CD4-positive, CD25-positive, alpha-beta regulatory T cell (primary cell): ENCODE results near the gene EFEMP2. TPM values are rescaled to one million over a fixed set of nuclear protein-coding genes. Genes with fewer than 3 reads are reported as not detected.

Experiments used
- ATAC-seq, 2 donors: fragments of 150-1000 bp; cut with Tn5 transposase; one replicate each; pipeline ENCODE4 v1.10.0; 2021; ENCODE audit warnings: low read depth in 2 of 2, moderate number of reproducible peaks in 2 of 2, moderate library complexity in 1 of 2
- DNase-seq, 3 donors: peaks; one replicate each; pipeline versions ENCODE4 v3.0.0 to v3.0.0-alpha.2; 2012 to 2022; ENCODE audit warnings: mixed read lengths in 1 of 3
- H3K27ac ChIP-seq: one replicate; pipeline ENCODE4 v1.7.0; 2013; ENCODE audit warnings: mild to moderate bottlenecking, low read length; ENCODE audit not compliant: insufficient read depth, poor library complexity, severe bottlenecking
- H3K27me3 ChIP-seq: one replicate; pipeline ENCODE4 v1.7.0; 2013; ENCODE audit warnings: low read length; ENCODE audit not compliant: control insufficient read depth, insufficient read depth
- H3K36me3 ChIP-seq: one replicate; pipeline ENCODE4 v1.7.0; 2013; ENCODE audit warnings: mild to moderate bottlenecking, low read length, moderate library complexity; ENCODE audit not compliant: control insufficient read depth, insufficient read depth
- H3K4me1 ChIP-seq: 2 replicates; pipeline ENCODE4 v1.7.0; 2013; ENCODE audit warnings: mild to moderate bottlenecking, low read length; ENCODE audit not compliant: insufficient read depth, control insufficient read depth, poor library complexity, severe bottlenecking
- H3K4me3 ChIP-seq: one replicate; pipeline ENCODE4 v1.7.0; 2013; ENCODE audit warnings: low read depth, mild to moderate bottlenecking, low read length, moderate library complexity
- H3K9me3 ChIP-seq, 2 experiments: 1 replicate in 1 of 2; 2 replicates in 1 of 2; pipeline ENCODE4 v1.7.0; 2013; ENCODE audit warnings: low read length in 2 of 2, mild to moderate bottlenecking in 1 of 2, moderate library complexity in 1 of 2; ENCODE audit not compliant: control insufficient read depth in 2 of 2
- H3K27ac Mint-ChIP-seq, 3 donors: one replicate each; pipeline ENCODE4 v1.8.0; 2020 to 2022; ENCODE audit warnings: mild to moderate bottlenecking in 3 of 3, mixed read lengths in 3 of 3, moderate library complexity in 2 of 3
- H3K27me3 Mint-ChIP-seq: one replicate; pipeline ENCODE4 v1.8.0; 2022; ENCODE audit warnings: mild to moderate bottlenecking, mixed read lengths
- H3K36me3 Mint-ChIP-seq: one replicate; pipeline ENCODE4 v1.8.0; 2020; ENCODE audit warnings: mixed read lengths
- H3K4me1 Mint-ChIP-seq, 4 donors: one replicate each; pipeline ENCODE4 v1.8.0; 2020 to 2022; ENCODE audit warnings: mixed read lengths in 4 of 4, mild to moderate bottlenecking in 1 of 4
- H3K4me3 Mint-ChIP-seq, 4 donors: one replicate each; pipeline ENCODE4 v1.8.0; 2020 to 2022; ENCODE audit warnings: mild to moderate bottlenecking in 4 of 4, mixed read lengths in 4 of 4, moderate library complexity in 3 of 4
- H3K9me3 Mint-ChIP-seq, 7 donors: one replicate each; pipeline ENCODE4 v1.8.0; 2020 to 2022; ENCODE audit warnings: mixed read lengths in 7 of 7, mild to moderate bottlenecking in 3 of 7, moderate library complexity in 2 of 7
- polyA plus RNA-seq, 4 donors: library from polyadenylated mRNA; unstranded; fragments of 300-500 nt; fragmentation: Illumina TruSeq; gene quantifications; one replicate each; pipeline ENCODE4 v1.2.3, GENCODE V29; 2021
- total RNA-seq: library from RNA; stranded (reverse); gene quantifications from one replicate; pipeline ENCODE4 v1.2.3, GENCODE V29; 2022

Gene EFEMP2
- total and polyA plus RNA-seq, 5 donors from 2014 or later = 0.21 to 5.8 (median 0.32) TPM

DNA sequence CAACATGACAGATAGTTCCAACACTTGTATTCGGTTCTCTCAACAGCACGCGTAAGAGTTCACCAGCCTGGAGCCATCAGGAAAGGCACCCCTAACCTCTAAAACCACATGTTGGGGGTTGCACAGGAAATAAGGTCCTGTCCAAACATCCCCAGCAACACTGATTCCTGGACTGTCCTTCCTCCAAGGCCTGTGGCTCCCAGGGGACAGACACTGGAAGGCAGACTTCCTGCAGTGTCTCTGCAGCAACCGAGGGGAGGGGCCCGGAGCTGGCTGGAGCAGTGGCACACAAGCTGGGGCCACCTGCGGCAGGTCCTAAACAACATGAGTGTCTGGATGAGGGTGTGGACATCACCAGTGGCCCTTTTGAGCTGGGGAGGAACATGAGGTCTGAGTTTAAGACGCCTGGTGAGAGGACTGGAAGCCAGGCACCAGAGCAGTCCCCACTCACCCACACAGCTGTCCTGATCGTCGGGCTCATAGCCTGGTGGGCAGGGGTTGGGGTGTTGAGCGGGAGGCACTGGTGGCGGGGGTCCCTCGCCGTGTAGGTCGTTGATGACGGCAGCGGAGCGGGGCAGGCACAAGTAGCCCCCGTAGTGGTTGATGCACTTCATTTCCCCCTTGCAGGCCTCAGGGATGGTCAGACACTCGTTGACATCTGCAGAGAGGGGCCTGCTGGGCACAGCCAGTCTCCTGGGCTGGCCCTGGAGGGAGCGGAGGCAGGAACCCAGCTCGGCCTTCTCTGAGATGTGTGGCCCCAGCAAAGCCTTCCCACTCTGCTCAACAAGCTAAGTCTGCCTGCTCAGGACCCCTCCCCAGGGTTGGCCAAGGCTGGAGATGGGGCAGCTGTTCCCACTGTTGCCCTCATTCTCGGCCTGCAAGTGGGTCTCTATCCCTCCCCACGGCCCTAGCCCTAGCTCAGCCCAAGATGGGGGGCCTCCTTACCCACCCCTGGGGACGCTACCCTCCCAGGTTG is 1.6 kb downstream of the EFEMP2 start:
- Mint-ChIP-seq H3K36me3 (no peaks in the 10 kb centered on the region), H3K27me3 (peaks cover 11% of the 10 kb centered on the region), H3K4me1 (peaks cover 0 to 24% (median 10%) of the 10 kb centered on the region in 4 donors), H3K4me3 (peak overlapping the region in 2 of 4 donors; percentile 66 to 75), H3K9me3 (no peaks in the 10 kb centered on the region), H3K27ac (peak overlapping the region in 1 of 3 donors; percentile 20)
- peaks cover 4% of the 10 kb centered on the region for H3K36me3 ChIP-seq
- ATAC-seq (no peak), DNase-seq (no peak)
- peaks cover 16% of the 10 kb centered on the region for H3K4me1 ChIP-seq
- H3K9me3 ChIP-seq = no peaks in the 10 kb centered on the region
- no peaks in the 10 kb centered on the region for H3K27me3 ChIP-seq
- no peak overlapping the region for H3K27ac ChIP-seq
- no peak overlapping the region for H3K4me3 ChIP-seq

DNA sequence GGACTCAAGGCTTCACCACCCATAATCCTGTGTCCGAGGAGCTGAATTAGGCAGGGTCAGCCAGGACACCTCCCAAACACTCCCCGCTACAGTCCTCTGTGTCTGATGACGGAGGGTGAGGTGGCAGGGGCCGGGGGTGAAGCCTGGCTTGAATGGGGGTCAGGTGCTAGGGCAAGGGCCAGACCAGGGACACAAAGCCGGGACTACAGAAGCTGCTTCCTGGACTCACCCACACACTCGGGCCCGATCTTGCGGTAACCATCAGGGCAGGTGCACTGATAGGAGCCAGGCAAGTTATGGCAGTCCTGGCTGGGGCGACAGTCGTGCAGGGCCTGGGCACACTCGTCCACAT is 2.3 kb downstream of the EFEMP2 start:
- no peaks in the 10 kb centered on the region for H3K9me3 ChIP-seq
- Mint-ChIP-seq H3K27ac (peak overlapping the region in 1 of 3 donors; percentile 90), H3K4me1 (peaks cover 0 to 24% (median 10%) of the 10 kb centered on the region in 4 donors), H3K9me3 (no peaks in the 10 kb centered on the region), H3K27me3 (peaks cover 11% of the 10 kb centered on the region), H3K4me3 (peak overlapping the region in 1 of 4 donors; percentile 75), H3K36me3 (no peaks in the 10 kb centered on the region)
- H3K4me1 ChIP-seq = peaks cover 16% of the 10 kb centered on the region
- no peak for ATAC-seq
- H3K36me3 ChIP-seq = peaks cover 9% of the 10 kb centered on the region
- no peak overlapping the region for H3K4me3 ChIP-seq
- DNase-seq = no peak
- no peaks in the 10 kb centered on the region for H3K27me3 ChIP-seq
- no peak overlapping the region for H3K27ac ChIP-seq

DNA sequence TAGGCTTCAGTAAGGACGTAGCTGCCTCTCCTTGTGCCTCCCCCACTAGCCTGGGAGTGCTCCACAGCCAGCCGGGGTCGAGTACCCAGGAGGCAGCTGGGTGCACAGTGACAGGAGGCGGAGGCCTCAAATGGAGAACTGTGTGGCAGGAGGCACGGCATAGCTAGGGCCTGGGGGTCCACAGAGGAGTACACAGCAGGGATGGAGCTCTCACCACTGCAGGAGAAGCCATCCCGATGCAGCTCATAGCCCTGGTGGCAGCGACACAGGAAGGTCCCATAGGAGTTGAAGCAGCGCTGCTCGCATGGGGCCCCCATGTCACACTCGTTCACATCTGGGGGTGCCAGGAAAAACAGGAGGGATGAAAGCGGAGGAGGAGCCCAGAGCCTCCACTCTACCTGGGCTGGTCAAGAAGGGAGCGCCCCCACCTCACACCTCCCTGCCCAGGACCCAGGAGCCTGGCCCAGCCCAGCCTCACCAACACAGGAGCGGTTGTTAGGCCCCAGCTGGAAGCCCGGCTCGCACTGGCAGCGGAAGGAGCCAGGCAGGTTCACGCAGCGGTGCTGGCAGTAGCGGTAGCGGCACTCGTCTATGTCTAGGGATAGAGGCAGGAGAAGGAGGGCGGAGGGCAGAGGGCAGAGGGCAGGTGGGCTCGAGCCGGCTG is 2.8 kb downstream of the EFEMP2 start:
- ATAC-seq (no peak), DNase-seq (no peak)
- peaks cover 16% of the 10 kb centered on the region for H3K4me1 ChIP-seq
- H3K9me3 ChIP-seq = no peaks in the 10 kb centered on the region
- H3K36me3 Mint-ChIP-seq = peaks cover 3% of the 10 kb centered on the region
- peaks cover 11% of the 10 kb centered on the region for H3K27me3 Mint-ChIP-seq
- H3K4me1 Mint-ChIP-seq = peaks cover 0 to 24% (median 10%) of the 10 kb centered on the region in 4 donors
- H3K4me3 ChIP-seq = no peak overlapping the region
- H3K27me3 ChIP-seq = no peaks in the 10 kb centered on the region
- no peaks in the 10 kb centered on the region for H3K9me3 Mint-ChIP-seq
- H3K36me3 ChIP-seq = peaks cover 14% of the 10 kb centered on the region
- H3K27ac ChIP-seq = no peak overlapping the region
- H3K4me3 Mint-ChIP-seq = peak overlapping the region in 3 of 4 donors; percentile 63 to 80 (median 65)
- H3K27ac Mint-ChIP-seq = peak overlapping the region in 1 of 3 donors; percentile 90

DNA sequence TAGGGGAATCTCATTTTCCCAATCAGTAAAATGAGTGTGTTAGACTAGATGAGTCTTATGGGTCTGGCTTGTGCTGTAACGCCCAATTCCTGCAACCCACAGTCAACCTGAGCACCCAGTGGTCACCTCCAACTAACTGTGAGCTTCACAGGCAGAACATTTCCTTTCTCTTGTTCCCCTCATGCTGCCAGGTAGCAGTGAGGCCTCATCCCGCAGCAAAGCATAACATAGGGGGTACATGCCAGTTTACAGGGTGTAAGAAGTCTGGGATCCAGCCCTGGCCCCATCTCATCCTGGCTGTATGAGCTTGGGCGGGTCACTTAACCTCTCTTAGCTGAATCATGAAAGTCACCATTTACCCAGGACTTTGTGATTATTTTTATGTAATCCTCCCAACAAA is 3.7 kb downstream of the EFEMP2 start:
- DNase-seq = no peak
- no peaks in the 10 kb centered on the region for H3K9me3 ChIP-seq
- peaks cover 11% of the 10 kb centered on the region for H3K27me3 Mint-ChIP-seq
- peaks cover 14% of the 10 kb centered on the region for H3K4me1 ChIP-seq
- H3K9me3 Mint-ChIP-seq = no peaks in the 10 kb centered on the region
- H3K4me1 Mint-ChIP-seq = peaks cover 0 to 21% (median 9%) of the 10 kb centered on the region in 4 donors
- peaks cover 23% of the 10 kb centered on the region for H3K36me3 ChIP-seq
- ATAC-seq = no peak
- H3K27ac Mint-ChIP-seq = peak overlapping the region in 1 of 3 donors; percentile 67
- H3K27ac ChIP-seq = no peak overlapping the region
- no peaks in the 10 kb centered on the region for H3K27me3 ChIP-seq
- H3K4me3 Mint-ChIP-seq = peak overlapping the region in 1 of 4 donors; percentile 80
- peaks cover 3% of the 10 kb centered on the region for H3K36me3 Mint-ChIP-seq
- H3K4me3 ChIP-seq = no peak overlapping the region

DNA sequence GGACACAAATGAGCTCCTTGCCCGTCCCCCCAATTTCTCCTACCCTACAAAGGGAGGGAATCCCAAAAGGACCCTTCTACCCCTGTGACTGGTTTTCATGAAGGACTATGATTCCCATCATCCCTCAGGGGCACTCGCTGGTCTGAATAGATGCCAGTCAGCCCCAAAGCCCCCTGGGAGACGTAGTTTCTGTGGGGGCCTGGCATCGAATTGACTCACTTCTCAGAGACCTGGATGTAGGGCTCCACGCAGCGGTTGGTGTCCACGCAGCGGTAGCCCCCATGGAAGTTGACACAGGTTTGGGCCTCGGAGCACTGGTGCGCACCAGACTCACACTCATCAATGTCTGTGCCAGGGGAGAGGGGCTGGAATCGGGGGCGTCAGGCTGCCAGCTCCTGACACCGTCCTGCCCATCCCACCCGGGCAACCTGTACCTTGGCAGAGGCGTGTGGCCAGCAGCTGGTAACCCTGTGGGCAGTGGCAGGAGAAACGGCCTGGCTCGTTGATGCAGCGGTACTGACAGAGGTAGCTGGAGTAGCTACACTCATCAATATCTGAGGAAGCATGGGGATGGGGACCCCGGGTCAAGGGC is 4.4 kb downstream of the EFEMP2 start:
- Mint-ChIP-seq H3K4me3 (peak overlapping the region in 1 of 4 donors; percentile 69), H3K36me3 (peaks cover 3% of the 10 kb centered on the region), H3K9me3 (no peaks in the 10 kb centered on the region), H3K27ac (no peak overlapping the region), H3K4me1 (peaks cover 0 to 14% (median 6%) of the 10 kb centered on the region in 4 donors), H3K27me3 (peaks cover 7% of the 10 kb centered on the region)
- Histone ChIP-seq H3K36me3 (peaks cover 29% of the 10 kb centered on the region), H3K27ac (no peak overlapping the region), H3K27me3 (no peaks in the 10 kb centered on the region), H3K4me1 (peaks cover 8% of the 10 kb centered on the region), H3K9me3 (no peaks in the 10 kb centered on the region), H3K4me3 (no peak overlapping the region)
- DNase-seq (peak in 1 of 3 donors; percentile 39), ATAC-seq (peak in 1 of 2 donors; percentile 54)

DNA sequence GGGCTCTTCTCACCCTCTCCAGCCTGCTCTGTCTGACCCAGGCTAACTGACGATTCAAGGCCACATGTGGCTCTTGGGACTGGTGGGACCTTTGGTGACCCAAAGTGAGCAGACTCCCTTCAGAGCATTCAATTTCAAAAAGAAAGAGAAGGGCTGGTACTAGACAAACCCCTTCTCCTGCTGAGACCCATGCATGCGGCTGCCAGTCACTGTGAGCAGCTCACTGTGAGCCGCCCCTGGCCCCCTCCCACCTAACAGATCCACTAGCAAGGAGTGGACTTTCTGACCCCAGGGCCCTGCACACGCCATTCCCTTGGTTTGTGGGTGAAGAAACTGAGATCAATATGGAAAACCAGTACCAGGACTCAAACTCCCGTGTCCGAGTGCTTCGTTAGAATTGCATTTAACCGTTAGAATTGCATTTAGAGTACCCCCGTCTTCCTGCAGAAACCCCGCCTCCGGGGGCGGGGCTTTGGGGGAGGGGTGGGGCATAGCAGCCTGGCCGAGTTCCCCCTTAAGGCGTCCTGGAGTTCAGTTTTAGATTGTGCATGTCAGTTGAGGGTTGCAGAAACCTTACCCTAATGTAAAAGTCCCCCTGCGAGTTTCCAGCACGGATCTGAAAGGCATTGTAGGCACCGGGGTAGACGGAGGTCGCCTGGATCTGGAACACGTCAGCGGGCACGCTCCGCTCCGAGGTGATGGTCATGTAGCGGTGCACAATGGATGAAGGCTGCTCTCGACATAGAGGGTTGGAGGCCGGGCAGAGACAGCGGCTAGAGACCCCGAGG is 5.1 kb downstream of the EFEMP2 start:
- Mint-ChIP-seq H3K27ac (no peak overlapping the region), H3K27me3 (peaks cover 6% of the 10 kb centered on the region), H3K36me3 (peaks cover 7% of the 10 kb centered on the region), H3K4me1 (peaks cover 0 to 14% (median 5%) of the 10 kb centered on the region in 4 donors), H3K4me3 (peak overlapping the region in 2 of 4 donors; percentile 65 to 69), H3K9me3 (no peaks in the 10 kb centered on the region)
- Histone ChIP-seq H3K4me3 (no peak overlapping the region), H3K4me1 (peaks cover 5% of the 10 kb centered on the region), H3K36me3 (peaks cover 36% of the 10 kb centered on the region), H3K27ac (no peak overlapping the region), H3K27me3 (no peaks in the 10 kb centered on the region), H3K9me3 (no peaks in the 10 kb centered on the region)
- ATAC-seq (no peak), DNase-seq (no peak)
